ENCODE data around the gene KCNQ5. TPM values are rescaled to one million over a fixed set of nuclear protein-coding genes. Genes with fewer than 3 reads are reported as not detected.

The KCNQ5 gene
- total RNA-seq, 1 experiment from 2014 or later: 0.07 TPM

- H3K56ac ChIP-seq (ENCODE audit: insufficient read length, low read depth, low read length): no peak overlapping the region
- no peak overlapping the region for H3K27ac ChIP-seq (ENCODE audit: insufficient read length, low read depth, low read length)
- no peak overlapping the region for H3K4me3 Mint-ChIP-seq
- H3K4ac ChIP-seq (ENCODE audit: low read depth, low read length): no peak overlapping the region
- DNase-seq: no peak
- no peak overlapping the region for H3K4me2 ChIP-seq (ENCODE audit: insufficient read depth, insufficient read length, low read length)
- no peak overlapping the region for H2BK15ac ChIP-seq (ENCODE audit: low read depth, low read length)
- H2AK5ac ChIP-seq (ENCODE audit: insufficient read length, low read length): no peak overlapping the region
- no peaks in the 10 kb centered on the region for H3K27me3 Mint-ChIP-seq (ENCODE audit: low read depth)
- no peaks in the 10 kb centered on the region for H3K79me1 ChIP-seq (ENCODE audit: insufficient read depth, low read depth, low read length, poor library complexity, severe bottlenecking)
- H3K9ac ChIP-seq (ENCODE audit: extremely low read depth, insufficient read length, low read length): no peak overlapping the region
- H3K9me3 ChIP-seq (ENCODE audit: control insufficient read depth, low read depth, low read length): no peaks in the 10 kb centered on the region
- WGBS (ENCODE audit: extremely low coverage, insufficient read length, low lambda C conversion rate): no CpG with 5 or more reads among the region's 6 CpGs
- H4K20me1 ChIP-seq (ENCODE audit: control insufficient read depth, insufficient read depth, insufficient read length): no peaks in the 10 kb centered on the region
- no peaks in the 10 kb centered on the region for H3K4me1 ChIP-seq (ENCODE audit: insufficient read depth, low read length)
- H4K5ac ChIP-seq (ENCODE audit: insufficient read length, low read depth, low read length): no peak overlapping the region
- H3K9me3 Mint-ChIP-seq: no peaks in the 10 kb centered on the region
- no peak overlapping the region for H2BK20ac ChIP-seq (ENCODE audit: low read depth, low read length, poor library complexity, severe bottlenecking)
- no peak overlapping the region for H3T11ph ChIP-seq (ENCODE audit: low read length)
- H3K23me2 ChIP-seq (ENCODE audit: insufficient read length, low read depth, low read length, poor library complexity, severe bottlenecking): no peaks in the 10 kb centered on the region
- no peaks in the 10 kb centered on the region for H3K4me1 Mint-ChIP-seq
- no peak overlapping the region for H2BK120ac ChIP-seq (ENCODE audit: low read depth, low read length, poor library complexity, severe bottlenecking)
- no peaks in the 10 kb centered on the region for H3K36me3 Mint-ChIP-seq (ENCODE audit: insufficient read depth in 1 of 3, low read depth in 3 of 3)
- H4K91ac ChIP-seq (ENCODE audit: insufficient read length, low read depth, low read length): no peak overlapping the region
- no peak for TF ChIP-seq CTCF (conservative IDR thresholded peaks at IDR 0.05)
- no peak overlapping the region for H3K14ac ChIP-seq (ENCODE audit: insufficient read depth, low read length)
- H2BK5ac ChIP-seq (ENCODE audit: insufficient read length, low read length): no peak overlapping the region
- H4K8ac ChIP-seq (replicated peaks; ENCODE audit: insufficient read length, low read depth, low read length): no peak overlapping the region
- no peak overlapping the region for H2AFZ ChIP-seq (ENCODE audit: low read length)
- no peak overlapping the region for H3K18ac ChIP-seq (ENCODE audit: insufficient read length, low read depth, low read length)
- no peak overlapping the region for H2BK12ac ChIP-seq (ENCODE audit: insufficient read length, low read depth, low read length)
- no peaks in the 10 kb centered on the region for H3K79me2 ChIP-seq (ENCODE audit: insufficient read depth, low read length)
- no peak overlapping the region for H3K27ac Mint-ChIP-seq
- no peak overlapping the region for H3K23ac ChIP-seq (ENCODE audit: insufficient read length, low read depth, low read length)
- no peaks in the 10 kb centered on the region for H3K27me3 ChIP-seq (ENCODE audit: insufficient read depth, low read length)
Measured at GRCh38 chr6:72691249-72691648, 69.4 kb downstream of the KCNQ5 start.

Data from H9 (cell line).